Testis (tissue), 3 donors: Measurements from ENCODE around the gene FMNL3. TPM values are rescaled to one million over a fixed set of nuclear protein-coding genes. Genes with fewer than 3 reads are reported as not detected.

Experiments
- DNase-seq: peaks from one replicate; pipeline ENCODE4 v3.0.0-alpha.2; 2019
- H3K27ac ChIP-seq, 2 donors: fragments of 200-600 bp; sonication (generic); one replicate each; pipeline ENCODE4 v1.5.1; 2019
- H3K27me3 ChIP-seq: fragments of 200-600 bp; sonication (generic); one replicate; pipeline ENCODE4 v1.5.1; 2019
- H3K36me3 ChIP-seq: fragments of 200-600 bp; sonication (generic); one replicate; pipeline ENCODE4 v1.5.1; 2017; ENCODE audit warnings: low read depth; ENCODE audit errors: missing control alignments
- H3K4me1 ChIP-seq: fragments of 200-600 bp; sonication (generic); one replicate; pipeline ENCODE4 v1.5.1; 2019
- H3K4me3 ChIP-seq, 2 donors: fragments of 200-600 bp; sonication (generic); one replicate each; pipeline ENCODE4 v1.5.1; 2017 to 2019
- H3K9me3 ChIP-seq: fragments of 200-600 bp; sonication (generic); one replicate; pipeline ENCODE4 v1.5.1; 2017
- POLR2A ChIP-seq: fragments of 450-650 bp; IDR thresholded peaks from one replicate; pipeline ENCODE4 v1.6.1; 2017; ENCODE audit warnings: antibody characterized with exemption, mild to moderate bottlenecking, moderate library complexity
- WGBS, 2 donors: methylation state at CpG; one replicate each; pipeline ENCODE4 v1.1.5; 2018; 5-methylcytosine and 5-hydroxymethylcytosine counted together
- intact Hi-C: fragments of 100-400 bp; cut with DNase I; formaldehyde crosslinking; loops from one replicate; pipeline ENCODE4 v1.15.1; 2023; ENCODE audit warnings: low total_unique reads
- polyA plus RNA-seq: library from polyadenylated mRNA; stranded (reverse); fragments of 350-450 nt; fragmentation: Illumina TruSeq; extraction: RNeasy Lipid Tissue Mini Kit (QIAGEN cat#74804); gene quantifications from one replicate; pipeline ENCODE4 v1.2.3, GENCODE V29; 2014; ENCODE audit warnings: low read depth, low replicate concordance; ENCODE audit not compliant: insufficient read depth
- total RNA-seq, 2 donors: library from RNA; depleted of rRNA; stranded (reverse); fragments of >200 nt; gene quantifications; one replicate each; pipeline ENCODE4 v1.2.3, GENCODE V29; 2016
- TF ChIP-seq, protein P1 (sequence below), 3 experiments: fragments of 450-650 bp in 2 of 3; fragments of 200-600 bp in 1 of 3; sonication (generic) in 1 of 3; IDR thresholded peaks; one replicate each; pipeline ENCODE4 v1.5.1; 2016 to 2019; ENCODE audit warnings: antibody characterized with exemption in 3 of 3, mild to moderate bottlenecking in 2 of 3, moderate library complexity in 1 of 3

Gene FMNL3
- total and polyA plus RNA-seq, 3 donors from 2014 or later: 26.0 to 73.5 (median 40.5) TPM

DNA sequence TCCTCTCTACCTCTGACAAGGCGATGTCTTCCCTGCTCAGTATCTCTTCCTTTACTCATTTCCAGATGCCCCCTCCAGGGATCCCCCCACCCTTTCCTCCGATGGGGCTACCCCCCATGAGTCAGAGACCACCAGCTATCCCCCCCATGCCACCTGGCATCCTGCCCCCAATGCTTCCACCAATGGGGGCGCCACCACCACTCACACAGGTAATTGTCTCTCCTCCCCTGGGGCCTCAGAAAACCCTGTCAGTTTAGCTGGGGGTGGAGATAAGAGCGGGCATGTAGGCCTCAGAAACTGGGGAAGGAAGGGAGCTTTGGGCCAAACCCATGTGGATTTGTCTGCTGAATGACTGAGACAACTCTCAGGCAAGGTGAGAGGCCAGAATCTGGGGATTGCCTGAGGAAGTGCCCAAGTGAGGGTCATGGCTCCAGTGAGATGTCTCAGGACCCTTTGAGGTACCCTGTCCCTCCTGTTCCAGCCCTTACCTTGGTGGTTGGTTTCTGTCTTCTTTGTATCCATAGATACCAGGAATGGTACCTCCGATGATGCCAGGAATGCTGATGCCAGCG, 75.8 kb downstream of the FMNL3 start:
- H3K27ac ChIP-seq: no peak overlapping the region
- DNase-seq: no peak
- H3K4me1 ChIP-seq: no peaks in the 10 kb centered on the region
- H3K27me3 ChIP-seq: no peaks in the 10 kb centered on the region
- intact Hi-C loops: no loop called here
- H3K9me3 ChIP-seq: no peaks in the 10 kb centered on the region
- TF ChIP-seq POLR2A: no peak
- TF ChIP-seq, protein P1, sequence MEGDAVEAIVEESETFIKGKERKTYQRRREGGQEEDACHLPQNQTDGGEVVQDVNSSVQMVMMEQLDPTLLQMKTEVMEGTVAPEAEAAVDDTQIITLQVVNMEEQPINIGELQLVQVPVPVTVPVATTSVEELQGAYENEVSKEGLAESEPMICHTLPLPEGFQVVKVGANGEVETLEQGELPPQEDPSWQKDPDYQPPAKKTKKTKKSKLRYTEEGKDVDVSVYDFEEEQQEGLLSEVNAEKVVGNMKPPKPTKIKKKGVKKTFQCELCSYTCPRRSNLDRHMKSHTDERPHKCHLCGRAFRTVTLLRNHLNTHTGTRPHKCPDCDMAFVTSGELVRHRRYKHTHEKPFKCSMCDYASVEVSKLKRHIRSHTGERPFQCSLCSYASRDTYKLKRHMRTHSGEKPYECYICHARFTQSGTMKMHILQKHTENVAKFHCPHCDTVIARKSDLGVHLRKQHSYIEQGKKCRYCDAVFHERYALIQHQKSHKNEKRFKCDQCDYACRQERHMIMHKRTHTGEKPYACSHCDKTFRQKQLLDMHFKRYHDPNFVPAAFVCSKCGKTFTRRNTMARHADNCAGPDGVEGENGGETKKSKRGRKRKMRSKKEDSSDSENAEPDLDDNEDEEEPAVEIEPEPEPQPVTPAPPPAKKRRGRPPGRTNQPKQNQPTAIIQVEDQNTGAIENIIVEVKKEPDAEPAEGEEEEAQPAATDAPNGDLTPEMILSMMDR (IDR thresholded peaks at IDR 0.05): no peak
- 88 to 93% methylated on average over 4 to 6 of the region's 6 CpGs for WGBS, 2 donors
- H3K36me3 ChIP-seq: no peaks in the 10 kb centered on the region
- H3K4me3 ChIP-seq: no peak overlapping the region

DNA sequence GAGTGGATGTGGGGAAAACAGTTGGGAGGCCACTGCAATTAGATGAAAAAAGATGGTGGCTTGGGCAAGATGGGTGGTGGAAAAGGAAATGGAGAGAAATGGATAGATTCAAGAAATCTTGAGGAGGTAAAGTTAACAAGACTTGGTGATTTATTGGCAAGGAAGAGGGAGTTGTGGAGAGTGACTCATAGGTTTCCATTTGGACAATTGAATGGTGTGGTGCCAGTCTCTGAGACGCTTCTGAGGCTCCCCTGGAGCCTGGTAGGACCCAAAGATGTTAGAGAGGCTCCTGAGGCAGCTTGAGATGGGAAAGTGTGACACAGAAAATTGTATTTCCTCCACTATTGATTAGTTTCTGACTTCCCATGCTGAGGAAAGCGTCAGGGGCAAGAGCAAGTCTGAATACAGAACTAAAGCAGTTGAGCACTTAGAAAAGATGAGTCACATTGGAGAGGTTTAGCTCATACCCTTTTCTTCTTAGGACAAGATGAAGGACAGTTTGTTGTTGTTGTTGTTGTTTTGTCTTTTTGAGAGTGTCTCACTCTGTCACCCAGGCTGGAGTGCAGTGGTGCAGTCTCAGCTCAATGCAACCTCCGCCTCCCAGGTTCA, 79.3 kb downstream of the FMNL3 start:
- Histone ChIP-seq H3K27me3 (no peaks in the 10 kb centered on the region), H3K27ac (no peak overlapping the region), H3K36me3 (no peaks in the 10 kb centered on the region), H3K4me1 (no peaks in the 10 kb centered on the region), H3K4me3 (no peak overlapping the region), H3K9me3 (no peaks in the 10 kb centered on the region)
- TF ChIP-seq POLR2A: no peak
- TF ChIP-seq, protein P1 (IDR thresholded peaks at IDR 0.05): no peak
- DNase-seq: no peak
- intact Hi-C loops: no loop called here
- WGBS, 2 donors: 88 to 92% methylated on average over 3 of the region's 3 CpGs

DNA sequence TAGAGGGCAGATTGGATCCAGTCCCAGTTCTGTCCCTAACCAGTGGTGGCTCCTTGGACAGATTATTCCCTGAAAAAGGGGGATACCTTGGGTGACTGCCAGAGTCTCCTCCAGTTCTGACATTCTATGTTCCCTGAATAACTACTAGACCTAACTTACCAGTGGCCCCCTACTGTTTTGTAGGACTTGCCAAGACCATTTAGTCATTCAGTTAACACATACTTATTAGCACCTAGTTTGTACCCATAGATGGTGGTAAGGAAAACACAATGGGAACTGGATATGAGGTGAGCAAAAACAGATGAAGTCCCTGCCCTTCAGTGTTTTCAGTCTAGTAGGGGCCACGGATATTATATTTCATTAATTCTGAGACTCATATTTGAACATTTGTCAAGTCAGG, 80.4 kb downstream of the FMNL3 start:
- no peaks in the 10 kb centered on the region for H3K27me3 ChIP-seq
- intact Hi-C loops: no loop called here
- WGBS, 2 donors: 95 to 96% methylated on average over 1 of the region's 1 CpG
- H3K36me3 ChIP-seq: no peaks in the 10 kb centered on the region
- DNase-seq: no peak
- H3K4me1 ChIP-seq: peaks cover 7% of the 10 kb centered on the region
- H3K4me3 ChIP-seq: no peak overlapping the region
- H3K27ac ChIP-seq: no peak overlapping the region
- TF ChIP-seq, protein P1 (IDR thresholded peaks at IDR 0.05): no peak
- no peak for TF ChIP-seq POLR2A
- no peaks in the 10 kb centered on the region for H3K9me3 ChIP-seq

DNA sequence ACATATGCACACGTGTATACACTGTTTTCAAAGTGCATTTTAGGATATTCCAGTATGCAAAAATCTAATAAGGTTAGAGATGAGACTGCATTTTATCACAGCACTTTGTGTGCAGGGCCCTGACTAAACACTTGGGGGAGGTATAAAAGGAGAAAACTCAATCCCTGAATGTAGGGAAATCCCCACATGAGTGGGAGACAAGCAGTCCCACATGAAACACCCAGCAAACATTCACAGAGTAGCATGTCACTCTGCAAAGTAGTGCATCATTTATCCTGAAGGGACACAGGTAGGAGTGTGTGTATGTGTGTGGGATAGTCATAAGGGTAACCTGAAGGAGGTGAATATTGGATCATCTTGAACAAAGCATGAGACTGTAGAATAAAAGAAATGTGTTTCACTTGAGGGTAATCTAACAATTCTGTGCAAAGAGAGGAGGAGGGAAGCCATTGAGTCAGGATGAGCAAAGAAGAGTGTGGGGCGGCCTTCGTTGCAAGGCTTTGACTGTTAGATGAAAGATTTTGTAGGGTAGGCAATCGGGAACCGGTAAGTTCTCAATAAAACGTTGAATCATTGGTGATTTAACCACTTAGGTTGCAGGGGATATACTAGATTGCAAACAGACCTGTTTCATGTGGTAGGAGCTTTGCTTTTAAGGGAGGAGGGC, 80.9 kb downstream of the FMNL3 start:
- Histone ChIP-seq H3K27ac (no peak overlapping the region), H3K4me3 (no peak overlapping the region), H3K9me3 (no peaks in the 10 kb centered on the region), H3K4me1 (peaks cover 11% of the 10 kb centered on the region), H3K36me3 (no peaks in the 10 kb centered on the region), H3K27me3 (no peaks in the 10 kb centered on the region)
- intact Hi-C loops: no loop called here
- WGBS, 2 donors: 78 to 84% methylated on average over 6 of the region's 6 CpGs
- no peak for DNase-seq
- no peak for TF ChIP-seq POLR2A
- TF ChIP-seq, protein P1 (IDR thresholded peaks at IDR 0.05): no peak
